Adrenal gland (tissue), 5 donors: ENCODE data around the gene ZBTB18.

Experiments used
- CTCF ChIP-seq, 6 experiments: fragments of 450-650 bp in 4 of 6; fragments of 200-600 bp in 2 of 6; sonication (generic) in 1 of 6; IDR thresholded peaks; 1 replicate in 5 of 6; 2 replicates in 1 of 6; pipeline versions ENCODE4 v1.5.1 to v1.8.0; 2016 to 2021; ENCODE audit warnings: antibody characterized with exemption in 6 of 6, mild to moderate bottlenecking in 2 of 6, moderate library complexity in 1 of 6
- POLR2A ChIP-seq, 2 donors: fragments of 450-650 bp; IDR thresholded peaks; one replicate each; pipeline ENCODE4 v1.6.1; 2017; ENCODE audit warnings: antibody characterized with exemption in 2 of 2, mild to moderate bottlenecking in 2 of 2, moderate library complexity in 1 of 2
- donor health status: DM: no; HTN: no; CAD: no.

GRCh38 chr1:244095529-244095911, 44.4 kb downstream of the ZBTB18 start:
- no peak for TF ChIP-seq CTCF (IDR thresholded peaks at IDR 0.05)
- no peak for TF ChIP-seq POLR2A (IDR thresholded peaks at IDR 0.05)
